Measurements from ENCODE around the gene BPTF.
"Not testable (repeated sequence)": the region's sequence is repeated elsewhere in the genome, so short reads cannot be mapped to it uniquely, and the experiment has no call there.

Gene BPTF

GRCh38 chr17:67980883-67981282 lies 155.6 kb downstream of the BPTF start:
- DNase-seq: not testable (repeated sequence)

DNA sequence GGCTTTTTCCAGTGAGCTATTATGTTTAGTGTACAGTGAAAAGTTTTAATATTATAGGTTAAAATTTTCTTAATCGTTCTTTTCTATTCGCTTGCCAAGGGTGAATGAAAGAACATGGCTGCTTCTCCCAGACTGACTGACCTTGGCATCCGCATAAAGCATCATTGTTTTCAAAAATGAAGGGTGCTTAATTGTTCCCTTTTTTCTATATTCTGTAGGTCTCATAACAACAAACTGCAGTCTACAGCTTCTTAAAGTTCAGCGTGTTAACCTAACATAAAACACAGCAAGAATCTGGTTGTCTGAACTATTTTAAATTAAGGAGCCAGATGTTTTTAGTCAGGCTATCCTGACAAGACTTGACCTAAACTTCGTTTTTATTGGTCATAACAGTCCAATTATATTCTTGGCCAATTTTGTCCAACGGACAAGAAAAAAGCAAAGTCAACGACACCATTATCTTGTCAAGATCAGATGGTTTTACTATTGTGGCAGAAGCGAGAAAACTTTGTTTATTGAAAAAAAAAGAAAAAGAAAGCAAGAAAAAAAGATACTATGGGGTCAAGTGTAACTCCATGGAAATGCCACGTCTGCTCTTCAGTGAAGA lies 156.8 kb downstream of the BPTF start:
- no peak for DNase-seq

- no peak for DNase-seq
Observed at GRCh38 chr17:67982686-67983382, 157.5 kb downstream of the BPTF start.

GRCh38 chr17:67983383-67983688 lies 158.0 kb downstream of the BPTF start:
- no peak for DNase-seq

DNA sequence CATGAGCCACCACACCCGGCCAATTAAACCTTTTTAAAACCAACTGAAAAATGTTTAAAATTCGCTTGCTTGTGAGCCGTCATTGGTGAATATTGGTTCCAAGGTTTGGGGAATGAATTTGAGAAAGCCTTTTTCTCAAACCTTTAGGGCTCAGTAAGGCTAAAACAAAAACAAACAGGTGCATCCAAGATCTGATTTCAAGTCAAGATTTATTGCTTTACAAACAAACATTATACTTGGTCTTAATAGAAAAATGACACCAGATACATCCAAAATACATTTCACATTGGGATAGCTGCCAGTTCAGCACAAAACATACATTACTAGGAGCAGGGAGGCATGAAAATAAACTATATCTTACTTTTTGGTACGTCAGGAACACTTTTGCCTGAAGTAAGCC lies 165.6 kb downstream of the BPTF start:
- no peak for DNase-seq

DNA sequence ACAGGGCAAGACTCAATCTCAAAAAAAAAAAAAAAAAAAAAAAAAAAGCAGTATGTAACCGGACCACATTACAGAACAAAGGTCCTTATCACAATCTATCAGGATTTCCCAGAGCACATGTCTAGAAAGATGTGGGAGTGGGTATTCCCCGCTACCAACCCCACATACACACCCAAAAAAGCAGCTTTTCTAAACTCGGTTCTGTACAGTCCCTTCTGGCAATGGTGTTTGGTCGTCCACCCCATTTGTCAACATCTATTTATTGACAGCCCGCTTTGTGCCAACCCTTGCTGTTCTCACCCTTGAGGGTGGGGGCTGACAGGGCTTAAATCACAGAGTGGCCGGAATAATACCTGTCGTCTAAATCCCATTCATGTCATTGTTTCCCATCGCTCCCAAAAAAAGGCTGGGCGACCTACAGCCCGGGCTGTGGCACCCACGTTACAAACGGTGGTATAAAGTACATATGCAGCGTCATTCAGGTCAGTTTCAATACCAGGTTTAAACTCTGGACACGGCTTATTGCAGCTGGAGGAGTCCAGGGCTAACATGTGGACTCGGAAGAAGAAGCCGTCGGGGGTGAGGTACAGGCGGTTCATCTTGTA lies 167.3 kb downstream of the BPTF start:
- no peak for DNase-seq

GRCh38 chr17:67993153-67993997 lies 168.1 kb downstream of the BPTF start:
- no peak for DNase-seq

DNA sequence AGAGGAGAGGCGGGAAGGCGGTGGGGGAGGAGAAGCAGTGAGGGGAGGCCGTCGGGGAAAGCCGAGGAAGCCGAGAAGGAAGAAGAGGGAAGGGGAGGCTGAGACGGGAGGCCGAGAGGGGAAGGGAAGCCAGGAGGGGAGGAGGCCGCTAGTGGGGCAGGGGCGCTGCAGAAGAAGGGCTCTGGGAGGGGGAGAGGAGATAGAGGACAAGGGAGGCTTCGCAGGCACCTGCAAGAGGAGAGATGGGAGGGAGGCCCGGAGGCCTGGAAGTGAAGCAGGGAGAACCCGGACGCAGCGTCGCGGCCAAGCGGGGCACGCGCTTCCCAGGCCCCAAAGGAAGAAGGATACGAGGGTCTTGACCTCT lies 168.7 kb downstream of the BPTF start:
- no peak for DNase-seq

- peak; percentile 67 for DNase-seq
Observed at GRCh38 chr17:67994817-67995569, 169.7 kb downstream of the BPTF start.

DNA sequence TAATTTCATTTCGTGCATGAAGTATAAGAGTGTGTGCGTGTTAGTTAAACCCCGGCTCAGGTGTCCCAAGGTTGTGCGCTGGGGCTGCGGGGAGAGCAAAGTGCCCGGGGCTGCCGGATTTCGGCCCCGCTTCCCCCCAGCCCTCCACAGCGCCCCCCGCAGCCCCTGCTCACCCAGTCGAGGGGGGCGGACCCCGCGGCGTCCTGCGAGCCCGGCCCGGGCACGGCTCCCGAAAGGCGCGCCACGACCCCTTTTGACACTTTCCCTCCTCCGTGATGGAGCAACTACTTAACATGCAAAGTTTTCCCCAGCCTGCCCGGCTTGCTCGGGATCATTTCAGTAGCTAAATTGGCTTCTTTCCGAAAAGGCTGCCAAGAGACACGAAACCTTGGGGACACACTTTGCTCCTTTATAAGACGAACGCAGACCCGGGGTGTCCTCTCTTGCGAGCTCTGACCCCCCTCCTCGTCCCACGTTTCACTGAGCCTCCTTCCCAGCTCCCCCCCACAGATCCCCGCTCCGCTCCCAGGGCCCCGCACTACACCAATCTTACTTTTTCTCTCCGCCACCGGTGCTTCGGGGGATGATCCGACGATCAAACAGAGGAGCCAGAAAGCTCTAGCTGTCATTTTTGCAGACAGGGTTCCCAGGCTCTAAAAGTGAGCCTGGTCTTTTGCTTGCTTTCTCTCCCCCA lies 170.4 kb downstream of the BPTF start:
- no peak for DNase-seq

- not testable (repeated sequence) for DNase-seq
Observed at GRCh38 chr17:67996301-67997171, 171.2 kb downstream of the BPTF start, which contains the start of gene C17orf58. Gene C17orf58, minus strand, starts transcription at chr17:67996469. Its CDS starts 271 bp downstream, at chr17:67996198.

- DNase-seq: no peak
Observed at GRCh38 chr17:67998466-67998865, 173.2 kb downstream of the BPTF start.

DNA sequence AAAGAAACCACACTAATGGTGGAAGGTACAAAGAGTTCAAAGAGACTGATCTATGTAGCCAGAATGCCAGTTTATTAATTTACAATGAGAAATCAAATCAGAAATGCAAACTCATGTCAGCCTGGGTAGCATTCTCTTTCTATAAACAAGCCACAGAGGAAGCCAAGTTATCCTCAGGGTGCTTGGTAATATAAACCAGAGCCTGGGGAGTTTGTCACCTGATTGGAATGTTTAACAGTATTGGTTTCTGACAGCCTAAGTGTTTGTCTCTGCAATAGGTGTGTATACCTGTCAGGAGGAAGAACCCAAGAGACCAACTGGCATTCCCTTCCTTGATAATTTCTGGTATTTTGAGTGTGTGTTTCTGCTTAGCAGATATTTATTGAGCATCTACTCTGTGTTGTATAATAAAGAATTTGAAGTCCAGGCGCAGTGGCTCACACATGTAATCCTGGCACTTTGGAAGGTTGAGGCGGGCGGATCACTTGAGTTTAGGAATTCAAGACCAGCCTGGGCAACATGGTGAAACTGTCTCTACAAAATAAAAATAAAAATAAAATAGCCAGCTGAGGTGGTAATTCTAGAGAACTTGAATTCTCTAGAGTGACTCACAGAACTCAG lies 174.1 kb downstream of the BPTF start:
- DNase-seq: no peak

GRCh38 chr17:68004201-68004600 lies 178.9 kb downstream of the BPTF start:
- no peak for DNase-seq

DNA sequence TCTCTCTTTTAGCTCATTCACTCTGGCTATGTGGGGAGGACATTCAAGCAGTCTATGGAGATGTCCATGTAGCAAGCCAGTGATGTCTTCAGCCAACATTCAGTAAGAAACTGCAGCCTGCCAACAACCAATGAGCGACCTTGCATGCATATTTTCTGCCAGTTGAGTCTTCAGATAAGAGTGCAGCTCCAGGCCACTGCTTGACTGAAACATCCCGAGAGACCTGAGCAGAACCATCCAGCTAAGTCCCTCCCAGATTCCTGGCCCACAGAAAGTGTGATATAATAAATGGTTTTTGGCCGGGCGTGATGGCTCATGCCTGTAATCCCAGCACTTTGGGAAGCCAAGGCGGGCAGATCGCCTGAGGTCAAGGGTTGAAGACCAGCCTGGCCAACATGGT lies 181.5 kb downstream of the BPTF start:
- no peak for DNase-seq

DNA sequence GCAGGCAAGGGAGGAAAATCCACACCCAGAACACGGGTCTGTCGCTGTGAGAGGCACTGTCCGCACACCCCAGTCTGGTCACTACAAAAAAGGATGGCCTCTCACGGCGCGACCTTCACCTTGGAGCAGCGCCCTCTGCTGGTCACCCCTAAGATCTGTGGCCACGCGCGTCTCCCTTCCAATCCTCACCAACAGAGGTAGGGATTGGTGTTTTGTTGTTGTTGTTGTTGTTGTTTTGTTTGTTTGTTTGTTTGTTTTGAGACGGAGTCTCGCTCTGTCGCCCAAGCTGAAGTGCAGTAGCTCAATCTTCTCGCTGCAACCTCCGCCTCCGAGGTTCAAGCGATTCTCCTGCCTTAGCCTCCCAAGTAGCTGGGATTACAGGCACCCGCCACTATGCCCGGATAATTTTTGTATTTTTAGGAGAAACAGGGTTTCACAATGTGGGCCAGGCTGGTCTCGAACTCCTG lies 185.9 kb downstream of the BPTF start:
- DNase-seq: no peak

GRCh38 chr17:68013385-68013784 lies 188.1 kb downstream of the BPTF start:
- DNase-seq: no peak

DNA sequence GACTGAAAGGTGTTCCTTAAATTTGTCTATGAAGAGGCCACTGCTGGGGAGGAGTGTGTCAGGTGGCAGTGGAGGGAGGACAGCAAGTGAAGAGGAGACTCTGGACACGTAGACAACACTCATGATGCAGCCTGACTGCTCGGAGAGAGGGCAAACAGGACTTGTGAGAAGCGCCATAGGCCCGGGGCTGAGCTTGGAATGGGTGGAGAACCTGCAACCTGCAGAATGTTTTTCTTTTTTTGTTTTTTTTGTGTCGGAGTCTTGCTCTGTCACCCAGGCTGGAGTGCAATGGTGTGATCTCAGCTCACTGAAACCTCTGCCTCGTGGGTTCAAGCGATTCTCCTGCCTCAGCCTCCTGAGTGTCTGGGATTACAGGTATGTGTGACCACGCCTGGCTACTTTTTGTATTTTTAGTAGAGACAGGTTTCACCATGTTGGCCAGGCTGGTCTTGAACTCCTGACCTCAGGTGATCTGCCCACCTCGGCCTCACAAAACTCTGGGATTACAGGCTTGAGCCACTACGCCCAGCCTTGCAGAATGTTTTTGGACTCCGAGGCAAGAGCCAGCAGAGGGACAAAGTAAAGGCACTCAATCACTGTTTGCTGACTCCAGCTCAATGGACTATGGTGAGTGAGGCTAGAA lies 189.9 kb downstream of the BPTF start:
- DNase-seq: no peak

GRCh38 chr17:68016838-68017237 lies 191.5 kb downstream of the BPTF start:
- DNase-seq: no peak

DNA sequence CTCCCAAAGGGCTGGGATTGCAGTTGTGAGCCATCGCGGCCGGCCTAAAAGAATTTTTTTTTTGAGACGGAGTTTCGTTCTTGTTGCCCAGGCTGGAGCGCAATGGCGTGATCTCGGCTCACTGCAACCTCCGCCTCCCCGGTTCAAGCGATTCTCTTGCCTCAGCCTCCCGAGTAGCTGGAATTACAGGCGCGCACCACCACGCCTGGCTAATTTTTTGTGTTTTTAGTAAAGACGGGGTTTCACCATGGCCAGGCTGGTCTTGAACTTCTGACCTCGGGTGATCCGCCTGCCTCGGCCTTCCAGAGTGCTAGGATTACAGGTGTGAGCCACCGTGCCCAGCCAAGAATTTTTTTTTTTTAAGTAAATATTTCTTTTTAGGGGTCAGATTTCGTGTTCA lies 193.2 kb downstream of the BPTF start:
- not testable (repeated sequence) for DNase-seq
